HepG2 (cell line): ENCODE data around the gene HMGCS2. TPM values are rescaled to one million over a fixed set of nuclear protein-coding genes. Genes with fewer than 3 reads are reported as not detected.

Experiments
- CEBPB ChIP-seq: IDR thresholded peaks from 2 replicates; pipeline ENCODE4 v1.6.1; 2011; ENCODE audit warnings: low read depth, low read length, improper control_type of control experiment, borderline replicate concordance
- GATAD2A ChIP-seq: IDR thresholded peaks from 2 replicates; pipeline ENCODE4 v1.6.1; 2016
- HNF1B ChIP-seq: sonication (generic); formaldehyde crosslinking; IDR thresholded peaks from 2 replicates; pipeline ENCODE4 v1.5.1; 2020; ENCODE audit warnings: mild to moderate bottlenecking, moderate library complexity, missing genetic modification reagents
- MEF2D ChIP-seq: sonication (generic); formaldehyde crosslinking; IDR thresholded peaks from 2 replicates; pipeline ENCODE4 v1.5.1; 2020; ENCODE audit warnings: mild to moderate bottlenecking, missing genetic modification reagents
- MXD3 ChIP-seq: IDR thresholded peaks from 2 replicates; pipeline ENCODE4 v1.6.1; 2016; ENCODE audit warnings: mild to moderate bottlenecking, missing biosample characterization, missing genetic modification reagents
- POGZ ChIP-seq: sonication (generic); formaldehyde crosslinking; IDR thresholded peaks from 2 replicates; pipeline ENCODE4 v1.4.0; 2020; ENCODE audit warnings: mild to moderate bottlenecking, missing genetic modification reagents
- PPARG ChIP-seq: conservative IDR thresholded peaks from 2 replicates; pipeline ENCODE4 v1.6.1; 2016; ENCODE audit warnings: missing biosample characterization, missing genetic modification reagents
- PRDM4 ChIP-seq: sonication (generic); formaldehyde crosslinking; IDR thresholded peaks from 2 replicates; pipeline ENCODE4 v1.9.0; 2021; ENCODE audit warnings: missing genetic modification reagents, borderline replicate concordance
- TCF7 ChIP-seq: sonication (generic); IDR thresholded peaks from 2 replicates; pipeline ENCODE4 v1.6.1; 2016; ENCODE audit warnings: antibody characterized with exemption, low read depth
- TERF1 ChIP-seq: sonication (generic); formaldehyde crosslinking; IDR thresholded peaks from 2 replicates; pipeline ENCODE4 v1.8.0; 2022; ENCODE audit warnings: mild to moderate bottlenecking, missing genetic modification reagents, moderate library complexity
- TFAP4 ChIP-seq: sonication (generic); IDR thresholded peaks from 2 replicates; pipeline ENCODE4 v1.6.1; 2016; ENCODE audit warnings: low read depth, borderline replicate concordance
- USF2 ChIP-seq, 2 experiments: sonication (generic) in 1 of 2; formaldehyde crosslinking in 1 of 2; IDR thresholded peaks; 2 replicates each; pipeline versions ENCODE4 v1.5.1 to v1.6.1; 2011 to 2020; ENCODE audit warnings: borderline replicate concordance in 1 of 2, low read depth in 1 of 2, low read length in 1 of 2, mild to moderate bottlenecking in 1 of 2, missing genetic modification reagents in 1 of 2, moderate library complexity in 1 of 2
- XBP1 ChIP-seq: sonication (generic); formaldehyde crosslinking; IDR thresholded peaks from 2 replicates; pipeline ENCODE4 v1.5.0; 2020; ENCODE audit warnings: missing genetic modification reagents
- ZBTB25 ChIP-seq: IDR thresholded peaks from 2 replicates; pipeline ENCODE4 v1.6.1; 2018; ENCODE audit warnings: missing genetic modification reagents
- ZBTB49 ChIP-seq: sonication (generic); formaldehyde crosslinking; IDR thresholded peaks from 2 replicates; pipeline ENCODE4 v1.4.0; 2020; ENCODE audit warnings: missing genetic modification reagents, borderline replicate concordance
- ZNF570 ChIP-seq: sonication (generic); formaldehyde crosslinking; IDR thresholded peaks from 2 replicates; pipeline ENCODE4 v1.4.0; 2020; ENCODE audit warnings: mild to moderate bottlenecking, missing genetic modification reagents, borderline replicate concordance
- ZNF776 ChIP-seq: sonication (generic); formaldehyde crosslinking; IDR thresholded peaks from 2 replicates; pipeline ENCODE4 v1.4.0; 2020; ENCODE audit warnings: mild to moderate bottlenecking, missing genetic modification reagents
- polyA plus RNA-seq, 8 experiments: library from polyadenylated mRNA; depleted of rRNA in 3 of 8; stranded (reverse) in 7 of 8; unstranded in 1 of 8; fragments of >200 nt; fragmentation: Illumina TruSeq in 4 of 8; extraction: Trizol in 4 of 8; gene quantifications; 2 replicates each; pipeline versions ENCODE4 v1.2.1 to v1.2.3, GENCODE V29; 2011 to 2016; ENCODE audit warnings: low read depth in 4 of 8, missing spikeins in 1 of 8, mixed read lengths in 1 of 8; ENCODE audit not compliant: insufficient read depth in 1 of 8
- total RNA-seq, 5 experiments: library from RNA; depleted of rRNA; stranded (reverse); fragments of >200 nt; fragmentation: Illumina TruSeq; extraction: Trizol; gene quantifications; 2 replicates each; pipeline ENCODE4 v1.2.3, GENCODE V29; 2016; ENCODE audit warnings: low read depth in 1 of 5

The HMGCS2 gene
- total and polyA plus RNA-seq, 2 of the 13 experiments (the other 11 are each of a cell fraction or from before 2014, with no cell fraction given) = 0.44 to 1.5 TPM

GRCh38 chr1:119721896-119722295, 46.8 kb downstream of the HMGCS2 start (continued):
- TF ChIP-seq TCF7 (no peak), PPARG (CRISPR knock-in tag) (peak; percentile 92), MXD3 (CRISPR knock-in tag) (no peak), ZBTB49 (CRISPR knock-in tag) (no peak), CEBPB (no peak), XBP1 (no peak), USF2 (IDR thresholded peaks at IDR 0.05; ENCODE audit: low read depth, low read length) (no peak), USF2 (CRISPR knock-in tag; IDR thresholded peaks at IDR 0.05; ENCODE audit: borderline replicate concordance) (peak; percentile 67; the same call in 1 of the 2 replicates), MEF2D (CRISPR knock-in tag) (no peak), POGZ (CRISPR knock-in tag) (0 out of 2 replicates have a peak, but pooled peaks have one; percentile 13), HNF1B (CRISPR knock-in tag) (0 out of 2 replicates have a peak, but pooled peaks have one; percentile 38), GATAD2A (CRISPR knock-in tag) (no peak), ZBTB25 (CRISPR knock-in tag) (no peak), TFAP4 (no peak), TERF1 (CRISPR knock-in tag) (no peak), ZNF776 (CRISPR knock-in tag) (no peak), PRDM4 (CRISPR knock-in tag) (no peak), ZNF570 (CRISPR knock-in tag) (no peak)
